Breast epithelium (tissue), 4 donors: ENCODE results near the gene FBXL7. TPM values are rescaled to one million over a fixed set of nuclear protein-coding genes. Genes with fewer than 3 reads are reported as not detected.

Experiments
- DNase-seq, 2 donors: peaks; one replicate each; pipeline ENCODE4 v3.0.0-alpha.2; 2019; ENCODE audit warnings: low spot score in 2 of 2
- H3K27ac ChIP-seq, 2 donors: fragments of 200-600 bp; sonication (generic) in 1 of 2; one replicate each; pipeline ENCODE4 v1.5.1; 2016 to 2019; ENCODE audit warnings: mild to moderate bottlenecking in 1 of 2
- H3K27me3 ChIP-seq, 2 donors: fragments of 200-600 bp; sonication (generic) in 1 of 2; one replicate each; pipeline versions ENCODE4 v1.5.1 to v1.6.0; 2017 to 2019; ENCODE audit warnings: control low read depth in 1 of 2, mild to moderate bottlenecking in 1 of 2
- H3K36me3 ChIP-seq: fragments of 200-600 bp; one replicate; pipeline ENCODE4 v1.5.1; 2019
- H3K4me1 ChIP-seq, 2 donors: fragments of 200-600 bp; sonication (generic); one replicate each; pipeline ENCODE4 v1.5.1; 2016 to 2019; ENCODE audit warnings: control low read depth in 1 of 2
- H3K4me3 ChIP-seq, 3 donors: fragments of 200-600 bp; sonication (generic); 1 replicate in 2 of 3; 2 replicates in 1 of 3; pipeline ENCODE4 v1.5.1; 2016 to 2019; ENCODE audit warnings: mild to moderate bottlenecking in 3 of 3, moderate library complexity in 2 of 3
- H3K9me3 ChIP-seq, 2 donors: fragments of 200-600 bp; sonication (generic) in 1 of 2; one replicate each; pipeline ENCODE4 v1.5.1; 2016 to 2019; ENCODE audit warnings: control low read depth in 1 of 2
- CTCF ChIP-seq, 3 donors: fragments of 450-650 bp; IDR thresholded peaks; one replicate each; pipeline ENCODE4 v1.5.1; 2016 to 2017; ENCODE audit warnings: antibody characterized with exemption in 3 of 3, mild to moderate bottlenecking in 3 of 3, moderate library complexity in 3 of 3
- POLR2A ChIP-seq: fragments of 450-650 bp; IDR thresholded peaks from one replicate; pipeline ENCODE4 v1.6.1; 2016; ENCODE audit warnings: antibody characterized with exemption, mild to moderate bottlenecking, moderate library complexity
- POLR2AphosphoS5 ChIP-seq, 3 donors: sonication (generic); formaldehyde crosslinking; IDR thresholded peaks; one replicate each; pipeline ENCODE4 v1.6.1; 2017; ENCODE audit warnings: antibody characterized with exemption in 3 of 3
- intact Hi-C: fragments of 100-400 bp; cut with DNase I; formaldehyde crosslinking; loops from one replicate; pipeline ENCODE4 v1.15.1; 2023; ENCODE audit warnings: low total_unique reads
- total RNA-seq, 3 donors: library from RNA; depleted of rRNA; stranded (reverse); fragments of >200 nt; gene quantifications; one replicate each; pipeline ENCODE4 v1.1.0, GENCODE V29; 2016

FBXL7 gene
- total RNA-seq, 3 donors from 2014 or later: 6.9 to 17.3 (median 10.8) TPM

DNA sequence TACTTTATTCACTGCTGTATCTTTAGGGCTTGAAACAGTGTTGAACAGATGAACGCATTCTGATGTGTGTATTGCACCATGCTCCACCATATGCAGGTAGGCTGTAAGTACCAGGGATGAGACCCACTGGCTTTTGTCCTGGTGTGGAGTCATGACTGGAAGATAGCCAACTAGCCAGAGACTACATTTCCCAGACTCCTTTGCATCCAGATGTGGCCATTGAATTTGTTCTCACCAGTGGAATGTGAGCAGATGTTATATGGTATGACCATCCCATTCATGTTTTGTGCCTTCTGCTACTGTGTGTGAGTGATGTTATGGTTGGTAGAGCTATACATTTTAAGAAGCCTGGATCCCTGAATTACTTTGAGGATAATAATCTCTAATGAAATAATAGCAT, 7.4 kb upstream of the FBXL7 start:
- Histone ChIP-seq H3K9me3 (no peaks in the 10 kb centered on the region), H3K4me3 (no peak overlapping the region), H3K27ac (no peak overlapping the region), H3K4me1 (no peaks in the 10 kb centered on the region), H3K27me3 (no peaks in the 10 kb centered on the region), H3K36me3 (no peaks in the 10 kb centered on the region)
- intact Hi-C loops: no loop called here
- TF ChIP-seq POLR2A: no peak
- no peak for TF ChIP-seq CTCF (IDR thresholded peaks at IDR 0.05)
- TF ChIP-seq POLR2AphosphoS5 (IDR thresholded peaks at IDR 0.05): no peak
- DNase-seq: no peak

GRCh38 chr5:15493501-15493900, 6.5 kb upstream of the FBXL7 start:
- H3K9me3 ChIP-seq: no peaks in the 10 kb centered on the region
- intact Hi-C loops: no loop called here
- H3K36me3 ChIP-seq: no peaks in the 10 kb centered on the region
- TF ChIP-seq POLR2A (no peak), POLR2AphosphoS5 (IDR thresholded peaks at IDR 0.05) (no peak), CTCF (IDR thresholded peaks at IDR 0.05) (no peak)
- no peak overlapping the region for H3K4me3 ChIP-seq
- H3K4me1 ChIP-seq: no peaks in the 10 kb centered on the region
- no peak for DNase-seq
- no peaks in the 10 kb centered on the region for H3K27me3 ChIP-seq
- no peak overlapping the region for H3K27ac ChIP-seq

DNA sequence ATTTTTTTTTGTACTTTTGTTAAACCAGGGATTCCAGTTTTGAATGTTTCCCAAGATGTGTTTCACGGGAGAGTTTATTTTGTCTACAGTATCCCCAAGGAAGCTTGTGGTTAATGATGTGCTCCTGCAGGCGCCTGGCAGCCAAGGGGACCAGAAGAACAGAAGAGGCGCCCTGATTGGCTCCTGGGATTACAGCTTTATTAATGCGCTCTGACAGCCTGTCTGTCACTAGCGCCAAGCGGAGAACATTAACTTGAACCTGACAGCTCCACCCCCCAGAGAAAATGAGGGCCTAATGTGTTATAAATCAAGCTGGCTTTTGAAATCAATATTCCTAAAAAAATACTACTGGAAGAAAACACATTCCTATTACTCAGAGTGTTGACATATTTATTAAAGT, 5.0 kb upstream of the FBXL7 start:
- Histone ChIP-seq H3K4me3 (no peak overlapping the region), H3K4me1 (no peaks in the 10 kb centered on the region), H3K9me3 (no peaks in the 10 kb centered on the region), H3K27ac (no peak overlapping the region), H3K36me3 (no peaks in the 10 kb centered on the region), H3K27me3 (no peaks in the 10 kb centered on the region)
- TF ChIP-seq POLR2A (no peak), CTCF (IDR thresholded peaks at IDR 0.05) (no peak)
- no peak for DNase-seq
- intact Hi-C loops: no loop called here

DNA sequence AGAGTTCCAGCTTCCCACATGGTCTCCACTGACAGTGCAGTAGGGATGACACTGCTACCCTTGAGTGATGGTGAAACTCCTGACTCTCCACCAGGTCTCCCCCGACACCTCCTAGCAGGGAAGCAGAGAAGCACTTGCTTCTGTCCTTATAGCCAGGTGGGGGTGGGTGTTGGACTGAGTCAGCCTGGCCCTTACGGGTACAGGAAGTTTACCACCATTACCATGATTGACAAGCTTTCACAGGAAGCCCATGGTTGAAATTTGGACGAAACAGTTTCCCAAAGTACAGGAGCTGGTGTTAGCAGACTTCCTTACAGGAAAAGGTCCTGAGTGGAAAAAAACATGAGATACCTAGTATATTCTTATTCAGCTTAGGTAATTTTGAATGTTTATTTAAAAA, 3.1 kb upstream of the FBXL7 start:
- Histone ChIP-seq H3K27me3 (no peaks in the 10 kb centered on the region), H3K4me3 (no peak overlapping the region), H3K4me1 (no peaks in the 10 kb centered on the region), H3K36me3 (no peaks in the 10 kb centered on the region), H3K27ac (no peak overlapping the region), H3K9me3 (no peaks in the 10 kb centered on the region)
- DNase-seq: no peak
- intact Hi-C loops: no loop called here
- TF ChIP-seq POLR2AphosphoS5 (IDR thresholded peaks at IDR 0.05): no peak
- no peak for TF ChIP-seq CTCF (IDR thresholded peaks at IDR 0.05)
- no peak for TF ChIP-seq POLR2A

DNA sequence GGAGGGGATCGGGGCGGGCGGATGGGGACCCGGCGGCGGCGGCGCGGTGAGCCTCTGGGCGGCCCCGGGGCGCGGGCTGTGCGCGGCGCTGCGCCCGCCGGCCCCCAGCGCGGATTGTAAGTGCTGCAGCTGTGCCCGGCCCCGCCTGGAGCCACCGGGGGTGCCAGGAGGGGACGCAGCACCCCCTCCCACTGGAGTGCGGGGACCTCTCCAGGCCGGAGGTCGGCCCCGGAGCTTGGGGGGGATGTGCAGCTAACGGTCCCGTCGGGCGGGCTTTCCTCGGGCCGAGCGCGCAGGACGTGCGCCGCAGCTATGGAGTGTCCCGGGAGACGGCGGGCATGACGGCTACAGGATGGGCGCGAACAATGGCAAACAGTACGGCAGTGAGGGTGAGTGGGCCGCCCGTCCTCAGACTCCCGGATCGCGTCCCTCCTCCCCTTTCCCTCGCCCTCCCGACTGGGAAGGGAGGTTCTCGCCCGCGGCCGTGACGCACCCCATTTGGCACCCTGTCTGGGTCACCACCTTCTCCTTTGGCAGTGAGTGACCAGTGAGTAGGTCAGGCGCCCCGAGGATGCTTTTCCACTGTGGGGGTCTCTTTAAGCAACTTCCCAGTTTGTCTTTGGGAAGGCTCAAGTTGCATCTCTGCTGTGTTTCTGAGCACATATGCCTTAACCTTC, 483 bp downstream of the FBXL7 start:
- no peak for TF ChIP-seq CTCF (IDR thresholded peaks at IDR 0.05)
- TF ChIP-seq POLR2AphosphoS5 (IDR thresholded peaks at IDR 0.05): peak in 1 of 3 donors; percentile 32
- Histone ChIP-seq H3K9me3 (no peaks in the 10 kb centered on the region), H3K36me3 (no peaks in the 10 kb centered on the region), H3K4me1 (no peaks in the 10 kb centered on the region), H3K27ac (peak overlapping the region; percentile 58 to 95), H3K4me3 (peak overlapping the region; percentile 56 to 92 (median 69)), H3K27me3 (no peaks in the 10 kb centered on the region)
- intact Hi-C loops: no loop called here
- DNase-seq: no peak
